Hepatocyte (in vitro differentiated cells): ENCODE data around the gene CREB3.

ENCODE experiments used
- CTCF ChIP-seq: fragments of 200-600 bp; sonication (generic); IDR thresholded peaks from 2 replicates; pipeline ENCODE4 v1.5.1; 2016; ENCODE audit warnings: antibody characterized with exemption, mild to moderate bottlenecking; ENCODE audit not compliant: poor library complexity
- EZH2 ChIP-seq: fragments of 200-600 bp; sonication (generic); IDR thresholded peaks from 2 replicates; pipeline ENCODE4 v1.6.1; 2016; ENCODE audit warnings: antibody characterized with exemption, mild to moderate bottlenecking, borderline replicate concordance
- EZH2phosphoT487 ChIP-seq: fragments of 200-600 bp; sonication (generic); IDR thresholded peaks from one replicate; pipeline ENCODE4 v1.6.1; 2018; ENCODE audit warnings: antibody characterized with exemption, mild to moderate bottlenecking, low read depth, moderate library complexity; ENCODE audit not compliant: unreplicated experiment, severe bottlenecking

- no peak for TF ChIP-seq CTCF
- no peak for TF ChIP-seq EZH2
- TF ChIP-seq EZH2phosphoT487 = no peak
These were observed 1.6 kb downstream of the CREB3 start for GRCh38 chr9:35734096-35734495.
